HEK293T (cell line): ENCODE results near the gene MEST.
"Not testable (repeated sequence)": the region's sequence is repeated elsewhere in the genome, so short reads cannot be mapped to it uniquely, and the experiment has no call there.

Experiments used
- ARNT ChIP-seq: fragments of 450-650 bp; IDR thresholded peaks from 2 replicates; pipeline ENCODE4 v1.6.1; 2017; ENCODE audit warnings: mild to moderate bottlenecking
- BHLHE40 ChIP-seq: fragments of 450-650 bp; IDR thresholded peaks from 2 replicates; pipeline ENCODE4 v1.6.1; 2016; ENCODE audit warnings: mild to moderate bottlenecking, moderate library complexity, borderline replicate concordance
- CTBP1 ChIP-seq: fragments of 450-650 bp; IDR thresholded peaks from 2 replicates; pipeline ENCODE4 v1.6.1; 2016; ENCODE audit warnings: borderline replicate concordance
- ELF4 ChIP-seq: fragments of 450-650 bp; IDR thresholded peaks from 2 replicates; pipeline ENCODE4 v1.6.1; 2017; ENCODE audit warnings: antibody characterized with exemption
- FOXA1 ChIP-seq: fragments of 450-650 bp; IDR thresholded peaks from 2 replicates; pipeline ENCODE4 v1.6.1; 2016; ENCODE audit warnings: mild to moderate bottlenecking
- FOXK2 ChIP-seq: fragments of 450-650 bp; IDR thresholded peaks from 2 replicates; pipeline ENCODE4 v1.6.1; 2016; ENCODE audit warnings: mild to moderate bottlenecking
- FOXM1 ChIP-seq: fragments of 450-650 bp; IDR thresholded peaks from 2 replicates; pipeline ENCODE4 v1.6.1; 2017; ENCODE audit warnings: mild to moderate bottlenecking, borderline replicate concordance
- HDGF ChIP-seq: fragments of 450-650 bp; IDR thresholded peaks from 2 replicates; pipeline ENCODE4 v1.6.1; 2017; ENCODE audit warnings: antibody characterized with exemption, borderline replicate concordance
- L3MBTL2 ChIP-seq: fragments of 450-650 bp; conservative IDR thresholded peaks from 2 replicates; pipeline ENCODE4 v1.6.1; 2016; ENCODE audit warnings: mild to moderate bottlenecking
- SP1 ChIP-seq: fragments of 450-650 bp; IDR thresholded peaks from 2 replicates; pipeline ENCODE4 v1.6.1; 2017
- SUZ12 ChIP-seq: fragments of 450-650 bp; IDR thresholded peaks from 2 replicates; pipeline ENCODE4 v1.6.1; 2016; ENCODE audit warnings: mild to moderate bottlenecking
- TARDBP ChIP-seq: fragments of 450-650 bp; IDR thresholded peaks from 2 replicates; pipeline ENCODE4 v1.6.1; 2016
- TF ChIP-seq, protein P1 (sequence below): fragments of 450-650 bp; IDR thresholded peaks from 2 replicates; pipeline ENCODE4 v1.6.1; 2016

DNA sequence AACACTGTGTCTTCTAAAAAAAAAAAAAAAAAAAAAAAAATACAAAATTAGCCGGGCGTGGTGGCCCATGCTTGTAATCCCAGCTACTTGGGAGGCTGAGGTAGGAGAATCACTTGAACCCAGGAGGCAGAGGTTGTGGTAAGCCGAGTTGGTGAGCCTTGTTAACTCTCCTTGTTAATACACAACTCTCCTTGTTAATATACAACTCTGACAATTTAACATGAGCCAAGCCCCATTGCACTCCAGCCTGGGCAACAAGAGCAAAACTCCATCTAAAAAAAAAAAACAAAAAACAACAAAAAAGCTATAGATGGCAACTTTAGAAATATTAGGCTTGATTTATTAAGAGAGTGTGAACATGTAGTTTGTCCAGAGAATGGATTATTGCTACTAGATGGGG, 20.2 kb downstream of the MEST start:
- TF ChIP-seq, protein P1, sequence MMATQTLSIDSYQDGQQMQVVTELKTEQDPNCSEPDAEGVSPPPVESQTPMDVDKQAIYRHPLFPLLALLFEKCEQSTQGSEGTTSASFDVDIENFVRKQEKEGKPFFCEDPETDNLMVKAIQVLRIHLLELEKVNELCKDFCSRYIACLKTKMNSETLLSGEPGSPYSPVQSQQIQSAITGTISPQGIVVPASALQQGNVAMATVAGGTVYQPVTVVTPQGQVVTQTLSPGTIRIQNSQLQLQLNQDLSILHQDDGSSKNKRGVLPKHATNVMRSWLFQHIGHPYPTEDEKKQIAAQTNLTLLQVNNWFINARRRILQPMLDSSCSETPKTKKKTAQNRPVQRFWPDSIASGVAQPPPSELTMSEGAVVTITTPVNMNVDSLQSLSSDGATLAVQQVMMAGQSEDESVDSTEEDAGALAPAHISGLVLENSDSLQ = not testable (repeated sequence)
- TF ChIP-seq BHLHE40, CTBP1, L3MBTL2, FOXA1, SP1, ELF4, ARNT, FOXK2, SUZ12, HDGF, FOXM1, TARDBP: not testable (repeated sequence)
